GM19239 (cell line): ENCODE data around the gene ACSS3.

Experiments
- DNase-seq: peaks from one replicate; pipeline ENCODE4 v3.0.0; 2011; ENCODE audit warnings: low spot score; ENCODE audit not compliant: insufficient read length
- FAIRE-seq: peaks from 2 replicates; lab custom pipeline; 2011; peaks lifted over from hg19 to GRCh38; lab: Jason Lieb, UNC

ACSS3 gene

GRCh38 chr12:81274637-81275529, 197.0 kb downstream of the ACSS3 start:
- no peak for DNase-seq
- FAIRE-seq = no peak

GRCh38 chr12:81284137-81284536, 206.3 kb downstream of the ACSS3 start:
- DNase-seq (no peak), FAIRE-seq (no peak)

GRCh38 chr12:81288651-81289050, 210.8 kb downstream of the ACSS3 start:
- FAIRE-seq = no peak
- no peak for DNase-seq

- no peak for FAIRE-seq
- DNase-seq = no peak
These were observed 216.7 kb downstream of the ACSS3 start for GRCh38 chr12:81294325-81295190.

GRCh38 chr12:81295251-81295650, 217.4 kb downstream of the ACSS3 start:
- no peak for FAIRE-seq
- no peak for DNase-seq

GRCh38 chr12:81296556-81297305, 218.9 kb downstream of the ACSS3 start:
- DNase-seq = no peak
- no peak for FAIRE-seq

GRCh38 chr12:81297601-81298000, 219.7 kb downstream of the ACSS3 start:
- FAIRE-seq (no peak), DNase-seq (no peak)

GRCh38 chr12:81300454-81300853, 222.6 kb downstream of the ACSS3 start:
- FAIRE-seq (no peak), DNase-seq (no peak)

- FAIRE-seq (no peak), DNase-seq (no peak)
These were observed 226.1 kb downstream of the ACSS3 start for GRCh38 chr12:81303935-81304334.
